Measurements from ENCODE around the gene CTTN. TPM values are rescaled to one million over a fixed set of nuclear protein-coding genes. Genes with fewer than 3 reads are reported as not detected.

The CTTN gene
- total RNA-seq, 1 experiment from 2014 or later, result 448 TPM

DNA sequence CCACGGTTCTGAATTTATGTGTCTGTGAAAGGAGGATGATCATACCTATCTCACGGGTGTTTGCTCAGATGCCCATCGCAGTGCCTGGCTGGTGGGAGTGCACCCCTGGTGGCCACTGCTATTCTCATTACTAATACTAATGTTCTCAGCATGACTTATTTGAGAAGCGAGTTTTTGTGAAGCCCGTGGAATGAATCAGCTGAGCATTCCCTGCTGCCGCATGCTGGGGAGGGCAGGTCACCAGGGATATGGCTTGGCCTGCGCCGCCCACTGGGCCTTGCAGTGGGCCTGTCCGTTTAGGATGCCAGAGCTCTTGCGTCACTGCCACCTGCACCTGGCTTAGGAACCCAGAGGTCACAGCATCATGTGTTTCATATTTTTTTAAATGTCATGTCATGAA is 16.9 kb downstream of the CTTN start:
- CTCF ChIA-PET, result no interaction called here
- no peak for DNase-seq
- Mint-ChIP-seq H3K4me1 (ENCODE audit: low read depth, unreplicated experiment) (no peaks in the 10 kb centered on the region), H3K4me3 (ENCODE audit: low read depth, unreplicated experiment) (no peak overlapping the region), H3K27me3 (ENCODE audit: unreplicated experiment) (no peaks in the 10 kb centered on the region), H3K36me3 (ENCODE audit: insufficient read depth, unreplicated experiment) (peaks cover 72% of the 10 kb centered on the region), H3K9me3 (ENCODE audit: low read depth, unreplicated experiment) (no peaks in the 10 kb centered on the region), H3K27ac (ENCODE audit: unreplicated experiment) (no peak overlapping the region)
- intact Hi-C loops (cut with micrococcal nuclease; ENCODE audit: unreplicated experiment), result no loop called here
- no TSS peak for BruUV-seq (replicated peaks)
- TF ChIP-seq, protein P1, sequence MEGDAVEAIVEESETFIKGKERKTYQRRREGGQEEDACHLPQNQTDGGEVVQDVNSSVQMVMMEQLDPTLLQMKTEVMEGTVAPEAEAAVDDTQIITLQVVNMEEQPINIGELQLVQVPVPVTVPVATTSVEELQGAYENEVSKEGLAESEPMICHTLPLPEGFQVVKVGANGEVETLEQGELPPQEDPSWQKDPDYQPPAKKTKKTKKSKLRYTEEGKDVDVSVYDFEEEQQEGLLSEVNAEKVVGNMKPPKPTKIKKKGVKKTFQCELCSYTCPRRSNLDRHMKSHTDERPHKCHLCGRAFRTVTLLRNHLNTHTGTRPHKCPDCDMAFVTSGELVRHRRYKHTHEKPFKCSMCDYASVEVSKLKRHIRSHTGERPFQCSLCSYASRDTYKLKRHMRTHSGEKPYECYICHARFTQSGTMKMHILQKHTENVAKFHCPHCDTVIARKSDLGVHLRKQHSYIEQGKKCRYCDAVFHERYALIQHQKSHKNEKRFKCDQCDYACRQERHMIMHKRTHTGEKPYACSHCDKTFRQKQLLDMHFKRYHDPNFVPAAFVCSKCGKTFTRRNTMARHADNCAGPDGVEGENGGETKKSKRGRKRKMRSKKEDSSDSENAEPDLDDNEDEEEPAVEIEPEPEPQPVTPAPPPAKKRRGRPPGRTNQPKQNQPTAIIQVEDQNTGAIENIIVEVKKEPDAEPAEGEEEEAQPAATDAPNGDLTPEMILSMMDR (IDR thresholded peaks at IDR 0.05; ENCODE audit: unreplicated experiment), result no peak

DNA sequence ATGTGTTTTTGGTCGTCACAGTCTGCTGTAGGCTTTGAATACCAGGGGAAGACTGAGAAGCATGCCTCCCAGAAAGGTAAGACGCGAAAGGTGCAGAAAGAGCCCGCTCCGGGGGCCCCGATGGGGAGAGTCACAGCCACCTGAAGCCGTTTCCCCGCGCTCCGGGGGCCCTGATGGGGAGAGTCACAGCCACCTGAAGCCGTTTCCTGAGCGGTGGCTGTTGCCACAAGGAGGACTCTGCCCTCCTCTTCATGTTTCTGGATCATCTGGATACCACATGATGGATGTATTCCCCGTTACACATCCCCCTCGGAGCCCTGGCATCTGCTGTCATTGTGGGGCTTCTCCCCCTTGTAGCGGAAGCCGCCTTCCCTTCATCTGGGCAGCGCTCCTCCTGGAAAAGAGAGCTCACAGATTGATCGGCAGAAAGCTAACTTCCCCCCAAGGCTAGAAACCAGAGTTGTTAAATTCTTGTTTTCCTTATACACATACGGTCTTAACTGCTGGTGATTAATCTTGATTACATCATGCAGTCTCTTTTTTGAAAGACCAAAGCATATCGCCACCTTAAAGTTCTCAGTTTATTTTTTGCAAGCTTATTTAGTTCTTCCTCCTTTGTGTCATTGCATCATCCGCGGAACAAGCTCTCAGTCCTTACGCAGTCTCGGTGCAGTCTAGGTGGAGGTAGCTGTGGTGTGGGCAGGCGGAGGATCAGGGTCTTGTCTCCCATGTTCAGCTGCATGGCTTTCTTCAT is 17.5 kb downstream of the CTTN start:
- intact Hi-C loops (cut with micrococcal nuclease; ENCODE audit: unreplicated experiment), result no loop called here
- TF ChIP-seq, protein P1 (IDR thresholded peaks at IDR 0.05; ENCODE audit: unreplicated experiment), result no peak
- no peak for DNase-seq
- Mint-ChIP-seq H3K4me1 (ENCODE audit: low read depth, unreplicated experiment) (no peaks in the 10 kb centered on the region), H3K36me3 (ENCODE audit: insufficient read depth, unreplicated experiment) (peaks cover 72% of the 10 kb centered on the region), H3K9me3 (ENCODE audit: low read depth, unreplicated experiment) (no peaks in the 10 kb centered on the region), H3K27ac (ENCODE audit: unreplicated experiment) (no peak overlapping the region), H3K27me3 (ENCODE audit: unreplicated experiment) (no peaks in the 10 kb centered on the region), H3K4me3 (ENCODE audit: low read depth, unreplicated experiment) (no peak overlapping the region)
- no TSS peak for BruUV-seq (replicated peaks)
- CTCF ChIA-PET, result interaction anchor here (0.6 kb wide), 1 partner anchor 182 kb away, joined by 3 read pairs; no protein-coding TSS in a partner anchor

DNA sequence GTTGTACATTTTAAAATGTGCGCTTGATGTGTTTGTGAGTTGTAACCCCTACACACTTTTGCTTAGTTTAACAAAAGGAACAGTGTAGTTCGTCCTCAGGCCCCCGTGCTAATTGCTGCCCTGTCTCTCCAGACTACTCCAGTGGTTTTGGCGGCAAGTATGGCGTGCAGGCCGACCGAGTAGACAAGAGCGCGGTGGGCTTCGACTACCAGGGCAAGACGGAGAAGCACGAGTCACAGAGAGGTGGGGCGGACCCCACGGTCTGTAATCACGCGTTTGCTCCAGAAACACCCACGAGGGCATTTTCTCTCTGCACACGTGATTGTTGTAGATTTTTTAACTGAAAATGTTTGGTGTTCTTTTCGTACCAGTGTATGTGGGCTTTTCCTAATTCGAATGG is 18.6 kb downstream of the CTTN start:
- no peak for DNase-seq
- BruUV-seq (replicated peaks), result no TSS peak
- Mint-ChIP-seq H3K9me3 (ENCODE audit: low read depth, unreplicated experiment) (no peaks in the 10 kb centered on the region), H3K27ac (ENCODE audit: unreplicated experiment) (no peak overlapping the region), H3K27me3 (ENCODE audit: unreplicated experiment) (no peaks in the 10 kb centered on the region), H3K36me3 (ENCODE audit: insufficient read depth, unreplicated experiment) (peaks cover 75% of the 10 kb centered on the region), H3K4me1 (ENCODE audit: low read depth, unreplicated experiment) (no peaks in the 10 kb centered on the region), H3K4me3 (ENCODE audit: low read depth, unreplicated experiment) (no peak overlapping the region)
- TF ChIP-seq, protein P1 (IDR thresholded peaks at IDR 0.05; ENCODE audit: unreplicated experiment), result no peak
- intact Hi-C loops (cut with micrococcal nuclease; ENCODE audit: unreplicated experiment), result no loop called here
- CTCF ChIA-PET, result no interaction called here

DNA sequence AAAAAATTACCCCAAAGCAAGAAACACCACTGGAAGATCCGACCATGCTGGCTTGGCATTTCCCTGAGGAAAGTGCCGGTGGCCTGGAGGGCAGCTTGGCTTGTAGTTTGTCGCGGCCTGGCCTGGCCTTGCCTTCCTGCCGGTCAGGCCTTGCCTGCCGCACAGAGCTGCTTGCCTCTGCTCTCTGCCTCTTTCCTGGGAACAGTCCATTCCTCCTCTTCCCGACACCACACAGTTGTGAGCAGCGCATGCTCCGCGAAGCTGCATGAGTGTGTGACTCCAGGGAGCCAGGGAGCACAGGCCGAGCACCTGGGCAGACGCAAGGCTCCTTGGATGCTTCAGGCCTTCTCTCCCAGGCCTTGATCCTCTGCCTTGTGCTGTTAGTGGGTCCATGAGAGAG is 19.8 kb downstream of the CTTN start:
- CTCF ChIA-PET, result interaction anchor here (0.6 to 0.9 kb wide), 2 partner anchors 11 to 517 kb away, joined by 3 to 4 read pairs; no protein-coding TSS in a partner anchor
- no peaks in the 10 kb centered on the region for H3K4me1 Mint-ChIP-seq (ENCODE audit: low read depth, unreplicated experiment)
- no peaks in the 10 kb centered on the region for H3K9me3 Mint-ChIP-seq (ENCODE audit: low read depth, unreplicated experiment)
- DNase-seq, result no peak
- TF ChIP-seq, protein P1 (IDR thresholded peaks at IDR 0.05; ENCODE audit: unreplicated experiment), result no peak
- no TSS peak for BruUV-seq (replicated peaks)
- H3K27me3 Mint-ChIP-seq (ENCODE audit: unreplicated experiment), result no peaks in the 10 kb centered on the region
- intact Hi-C loops (cut with micrococcal nuclease; ENCODE audit: unreplicated experiment), result no loop called here
- no peak overlapping the region for H3K27ac Mint-ChIP-seq (ENCODE audit: unreplicated experiment)
- H3K36me3 Mint-ChIP-seq (ENCODE audit: insufficient read depth, unreplicated experiment), result peaks cover 77% of the 10 kb centered on the region
- no peak overlapping the region for H3K4me3 Mint-ChIP-seq (ENCODE audit: low read depth, unreplicated experiment)

Data from Calu3 (cell line).